Keratinocyte (primary cell): ENCODE measurements around the gene CREB1. TPM values are rescaled to one million over a fixed set of nuclear protein-coding genes. Genes with fewer than 3 reads are reported as not detected.

Experiments
- DNase-seq: peaks from one replicate; pipeline ENCODE4 v3.0.0-alpha.2; 2011; ENCODE audit warnings: low read depth, missing footprints, low spot score
- FAIRE-seq: peaks from 2 replicates; lab custom pipeline; 2011; peaks lifted over from hg19 to GRCh38; lab: Jason Lieb, UNC
- H2AFZ ChIP-seq: 2 replicates; pipeline ENCODE4 v1.6.0; 2012; ENCODE audit warnings: low read length, control low read depth, inconsistent platforms; ENCODE audit not compliant: control insufficient read depth
- H3K27ac ChIP-seq: 2 replicates; pipeline ENCODE4 v1.5.1; 2011; ENCODE audit warnings: low read length; ENCODE audit not compliant: control insufficient read depth, insufficient read depth
- H3K27me3 ChIP-seq: 3 replicates; pipeline ENCODE4 v1.6.0; 2011; ENCODE audit warnings: low read length; ENCODE audit not compliant: control insufficient read depth, insufficient read depth; ENCODE audit errors: extremely low read depth
- H3K36me3 ChIP-seq, 2 experiments: 2 replicates in 1 of 2; 3 replicates in 1 of 2; pipeline ENCODE4 v1.5.1; 2011; ENCODE audit warnings: low read length in 2 of 2, mild to moderate bottlenecking in 1 of 2; ENCODE audit not compliant: control insufficient read depth in 2 of 2, insufficient read depth in 2 of 2; ENCODE audit errors: extremely low read depth in 1 of 2
- H3K4me1 ChIP-seq: 3 replicates; pipeline ENCODE4 v1.5.1; 2011; ENCODE audit warnings: low read length; ENCODE audit not compliant: control insufficient read depth, insufficient read depth; ENCODE audit errors: extremely low read depth
- H3K4me2 ChIP-seq: 3 replicates; pipeline ENCODE4 v1.6.0; 2011; ENCODE audit warnings: low read depth, low read length; ENCODE audit not compliant: control insufficient read depth, insufficient read depth; ENCODE audit errors: extremely low read depth
- H3K4me3 ChIP-seq, 3 experiments: fragments of 200-600 bp in 1 of 3; sonication (generic) in 1 of 3; 2 replicates in 2 of 3; 3 replicates in 1 of 3; pipeline ENCODE4 v1.5.1; 2011 to 2016; ENCODE audit warnings: low read length in 3 of 3, mild to moderate bottlenecking in 3 of 3, control low read depth in 2 of 3, inconsistent platforms in 1 of 3, low read depth in 1 of 3, mixed read lengths in 1 of 3, mixed run types in 1 of 3, moderate library complexity in 1 of 3; ENCODE audit not compliant: control insufficient read depth in 2 of 3, insufficient read depth in 2 of 3; ENCODE audit errors: extremely low read depth in 1 of 3
- H3K79me2 ChIP-seq: 2 replicates; pipeline ENCODE4 v1.6.0; 2012; ENCODE audit warnings: low read length; ENCODE audit not compliant: control insufficient read depth, insufficient read depth
- H3K9ac ChIP-seq: 3 replicates; pipeline ENCODE4 v1.6.0; 2011; ENCODE audit warnings: low read length; ENCODE audit not compliant: control insufficient read depth, insufficient read depth; ENCODE audit errors: extremely low read depth
- H3K9me1 ChIP-seq: 3 replicates; pipeline ENCODE4 v1.6.0; 2011; ENCODE audit warnings: low read length; ENCODE audit not compliant: control insufficient read depth, insufficient read depth; ENCODE audit errors: extremely low read depth
- H3K9me3 ChIP-seq: 2 replicates; pipeline ENCODE4 v1.5.1; 2012; ENCODE audit warnings: low read depth, low read length; ENCODE audit not compliant: control insufficient read depth
- H4K20me1 ChIP-seq: 3 replicates; pipeline ENCODE4 v1.6.0; 2011; ENCODE audit warnings: low read length; ENCODE audit not compliant: control insufficient read depth, insufficient read depth; ENCODE audit errors: extremely low read depth
- CTCF ChIP-seq, 3 experiments: IDR thresholded peaks in 1 of 3; conservative IDR thresholded peaks in 1 of 3; optimal IDR thresholded peaks in 1 of 3; 2 replicates in 2 of 3; 3 replicates in 1 of 3; pipeline versions ENCODE3 to v1.5.1; 2011; ENCODE audit warnings: low read length in 3 of 3, mild to moderate bottlenecking in 3 of 3, moderate library complexity in 2 of 3, control low read depth in 1 of 3, inconsistent platforms in 1 of 3; ENCODE audit not compliant: insufficient read depth in 2 of 3; ENCODE audit errors: extremely low read depth in 1 of 3
- EZH2 ChIP-seq: IDR thresholded peaks from one replicate; pipeline ENCODE4 v1.6.1; 2012; ENCODE audit warnings: inconsistent platforms, mild to moderate bottlenecking, low read length, moderate library complexity
- dilution Hi-C: fragments of 300-500 bp; cut with MboI; formaldehyde crosslinking; loops from one replicate; pipeline ENCODE4 v1.7.0; 2020; ENCODE audit warnings: low sequenced_read_pairs; ENCODE audit not compliant: extremely low pct_ligation_motif_present
- polyA plus RNA-seq, 5 experiments: library from polyadenylated mRNA; depleted of rRNA in 3 of 5; stranded (reverse) in 3 of 5; stranded (forward) in 1 of 5; unstranded in 1 of 5; fragments of >200 nt; gene quantifications; 1 replicate in 1 of 5; 2 replicates in 3 of 5; 3 replicates in 1 of 5; pipeline versions ENCODE4 v1.2.1 to v1.2.3, GENCODE V29; 2011 to 2012; ENCODE audit warnings: missing spikeins in 2 of 5, low read depth in 1 of 5, low replicate concordance in 1 of 5

CREB1 gene
- polyA plus RNA-seq, 1 donor (not counting 4 experiments of a cell fraction or from before 2014, with no cell fraction given) = 38.9 TPM

- no peak overlapping the region for H3K9ac ChIP-seq
- no peak overlapping the region for H3K4me2 ChIP-seq
- no peaks in the 10 kb centered on the region for H3K9me1 ChIP-seq
- dilution Hi-C loops = no loop called here
- H3K9me3 ChIP-seq = no peaks in the 10 kb centered on the region
- no peaks in the 10 kb centered on the region for H3K79me2 ChIP-seq
- peaks cover 51% of the 10 kb centered on the region for H3K4me1 ChIP-seq
- no peaks in the 10 kb centered on the region for H3K27me3 ChIP-seq
- H3K36me3 ChIP-seq = no peaks in the 10 kb centered on the region
- no peaks in the 10 kb centered on the region for H4K20me1 ChIP-seq
- DNase-seq = no peak
- no peak for FAIRE-seq
- no peak for TF ChIP-seq CTCF (optimal IDR thresholded peaks at IDR 0.05 in 1 of 3, IDR thresholded peaks at IDR 0.05 in 1 of 3, conservative IDR thresholded peaks at IDR 0.05 in 1 of 3; ENCODE audit: extremely low read depth in 1 of 3, insufficient read depth in 2 of 3, low read length in 3 of 3)
- TF ChIP-seq EZH2 = no peak
- no peak overlapping the region for H2AFZ ChIP-seq
- no peak overlapping the region for H3K27ac ChIP-seq
- no peak overlapping the region for H3K4me3 ChIP-seq
These were observed 19.6 kb upstream of the CREB1 start for GRCh38 chr2:207510148-207510547.

GRCh38 chr2:207511851-207512250, 17.9 kb upstream of the CREB1 start:
- Histone ChIP-seq H3K4me2 (peak overlapping the region; percentile 65), H3K4me3 (no peak overlapping the region)
- dilution Hi-C loops = no loop called here

More at GRCh38 chr2:207511851-207512250, 17.9 kb upstream of the CREB1 start:
- TF ChIP-seq EZH2 (no peak), CTCF (optimal IDR thresholded peaks at IDR 0.05 in 1 of 3, IDR thresholded peaks at IDR 0.05 in 1 of 3, conservative IDR thresholded peaks at IDR 0.05 in 1 of 3; ENCODE audit: extremely low read depth in 1 of 3, insufficient read depth in 2 of 3, low read length in 3 of 3) (no peak)
- DNase-seq = no peak
- peak; percentile 62 for FAIRE-seq
- H3K79me2 ChIP-seq = no peaks in the 10 kb centered on the region
- no peaks in the 10 kb centered on the region for H3K36me3 ChIP-seq
- no peaks in the 10 kb centered on the region for H3K9me1 ChIP-seq
- no peaks in the 10 kb centered on the region for H3K9me3 ChIP-seq
- H3K9ac ChIP-seq = peak overlapping the region; percentile 23
- peak overlapping the region; percentile 72 for H2AFZ ChIP-seq
- peaks cover 49% of the 10 kb centered on the region for H3K4me1 ChIP-seq
- no peaks in the 10 kb centered on the region for H4K20me1 ChIP-seq
- H3K27me3 ChIP-seq = no peaks in the 10 kb centered on the region
- H3K27ac ChIP-seq = peak overlapping the region; percentile 95
